IMR-90 (cell line): ENCODE measurements around the gene ITGA6.

ENCODE experiments used
- CEBPB ChIP-seq: IDR thresholded peaks from 2 replicates; pipeline ENCODE4 v1.6.1; 2012; ENCODE audit warnings: low read depth, low read length, improper control_type of control experiment
- FOS ChIP-seq: fragments of 150-350 bp; IDR thresholded peaks from 2 replicates; pipeline ENCODE4 v1.6.1; 2016; ENCODE audit warnings: low read depth, low read length
- MAFK ChIP-seq: IDR thresholded peaks from 2 replicates; pipeline ENCODE4 v1.6.1; 2012; ENCODE audit warnings: low read depth, low read length, improper control_type of control experiment
- RAD21 ChIP-seq: IDR thresholded peaks from 2 replicates; pipeline ENCODE4 v1.6.1; 2012; ENCODE audit warnings: low read length, improper control_type of control experiment
- RFX5 ChIP-seq: IDR thresholded peaks from 2 replicates; pipeline ENCODE4 v1.8.0; 2012; ENCODE audit warnings: low read depth, mild to moderate bottlenecking, low read length, moderate library complexity
- TF ChIP-seq, protein P1 (sequence below): conservative IDR thresholded peaks from 2 replicates; pipeline ENCODE4 v1.5.1; 2012; ENCODE audit warnings: mild to moderate bottlenecking, low read depth, low read length, improper control_type of control experiment

- TF ChIP-seq MAFK = no peak
- TF ChIP-seq, protein P1, sequence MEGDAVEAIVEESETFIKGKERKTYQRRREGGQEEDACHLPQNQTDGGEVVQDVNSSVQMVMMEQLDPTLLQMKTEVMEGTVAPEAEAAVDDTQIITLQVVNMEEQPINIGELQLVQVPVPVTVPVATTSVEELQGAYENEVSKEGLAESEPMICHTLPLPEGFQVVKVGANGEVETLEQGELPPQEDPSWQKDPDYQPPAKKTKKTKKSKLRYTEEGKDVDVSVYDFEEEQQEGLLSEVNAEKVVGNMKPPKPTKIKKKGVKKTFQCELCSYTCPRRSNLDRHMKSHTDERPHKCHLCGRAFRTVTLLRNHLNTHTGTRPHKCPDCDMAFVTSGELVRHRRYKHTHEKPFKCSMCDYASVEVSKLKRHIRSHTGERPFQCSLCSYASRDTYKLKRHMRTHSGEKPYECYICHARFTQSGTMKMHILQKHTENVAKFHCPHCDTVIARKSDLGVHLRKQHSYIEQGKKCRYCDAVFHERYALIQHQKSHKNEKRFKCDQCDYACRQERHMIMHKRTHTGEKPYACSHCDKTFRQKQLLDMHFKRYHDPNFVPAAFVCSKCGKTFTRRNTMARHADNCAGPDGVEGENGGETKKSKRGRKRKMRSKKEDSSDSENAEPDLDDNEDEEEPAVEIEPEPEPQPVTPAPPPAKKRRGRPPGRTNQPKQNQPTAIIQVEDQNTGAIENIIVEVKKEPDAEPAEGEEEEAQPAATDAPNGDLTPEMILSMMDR = no peak
- no peak for TF ChIP-seq RFX5
- TF ChIP-seq RAD21 = no peak
- no peak for TF ChIP-seq CEBPB
- no peak for TF ChIP-seq FOS
These were observed 37.2 kb downstream of the ITGA6 start for GRCh38 chr2:172464400-172465129.
